Activated naive CD4-positive, alpha-beta T cell treated with anti-CD3 and anti-CD28 coated beads, Interleukin-2, amount 50 U/mL, for 24 hours (primary cell): ENCODE data around the gene COL9A3.

Experiments
- H3K27ac Mint-ChIP-seq: one replicate; pipeline ENCODE4 v1.8.0; 2021; ENCODE audit warnings: mild to moderate bottlenecking, mixed read lengths
- H3K27me3 Mint-ChIP-seq: one replicate; pipeline ENCODE4 v1.8.0; 2021; ENCODE audit warnings: mixed read lengths
- H3K36me3 Mint-ChIP-seq: one replicate; pipeline ENCODE4 v1.8.0; 2021; ENCODE audit warnings: mixed read lengths
- H3K4me1 Mint-ChIP-seq: one replicate; pipeline ENCODE4 v1.8.0; 2021; ENCODE audit warnings: mixed read lengths
- H3K4me3 Mint-ChIP-seq: one replicate; pipeline ENCODE4 v1.8.0; 2021; ENCODE audit warnings: mild to moderate bottlenecking, mixed read lengths
- H3K9me3 Mint-ChIP-seq: one replicate; pipeline ENCODE4 v1.8.0; 2021; ENCODE audit warnings: mixed read lengths

Gene COL9A3

GRCh38 chr20:62830251-62830650, 13.4 kb downstream of the COL9A3 start:
- H3K4me3 Mint-ChIP-seq = no peak overlapping the region
- H3K9me3 Mint-ChIP-seq = no peaks in the 10 kb centered on the region

GRCh38 chr20:62830821-62831220, 14.0 kb downstream of the COL9A3 start:
- Mint-ChIP-seq H3K4me1 (peaks cover 3% of the 10 kb centered on the region), H3K4me3 (no peak overlapping the region), H3K27me3 (no peaks in the 10 kb centered on the region), H3K9me3 (no peaks in the 10 kb centered on the region), H3K36me3 (no peaks in the 10 kb centered on the region), H3K27ac (no peak overlapping the region)

More at GRCh38 chr20:62830251-62830650, 13.4 kb downstream of the COL9A3 start:
- H3K36me3 Mint-ChIP-seq = no peaks in the 10 kb centered on the region
- no peaks in the 10 kb centered on the region for H3K27me3 Mint-ChIP-seq
- H3K27ac Mint-ChIP-seq = no peak overlapping the region
- H3K4me1 Mint-ChIP-seq = peaks cover 3% of the 10 kb centered on the region

- Mint-ChIP-seq H3K36me3 (no peaks in the 10 kb centered on the region), H3K27me3 (no peaks in the 10 kb centered on the region), H3K4me3 (no peak overlapping the region), H3K9me3 (no peaks in the 10 kb centered on the region), H3K27ac (no peak overlapping the region), H3K4me1 (peaks cover 3% of the 10 kb centered on the region)
Measured at GRCh38 chr20:62831361-62831788, 14.5 kb downstream of the COL9A3 start.

DNA sequence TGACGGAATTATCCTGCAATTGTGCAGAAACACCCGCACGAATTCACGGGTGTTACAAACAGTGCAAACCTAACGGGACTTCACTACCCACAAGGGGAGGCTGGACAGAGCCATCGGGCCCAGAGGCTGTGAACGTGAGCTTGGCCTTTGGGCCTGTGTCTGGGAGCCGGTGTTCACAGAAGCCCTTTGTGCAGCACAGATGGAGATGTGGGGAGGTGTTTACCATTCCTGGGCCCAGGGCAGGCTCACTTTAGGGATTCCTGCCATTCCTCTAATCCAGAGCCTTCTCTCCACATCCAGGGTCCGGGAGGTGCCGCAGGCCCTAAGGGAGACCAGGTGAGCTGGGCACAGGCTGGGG, 15.0 kb downstream of the COL9A3 start:
- Mint-ChIP-seq H3K27me3 (no peaks in the 10 kb centered on the region), H3K36me3 (no peaks in the 10 kb centered on the region), H3K9me3 (no peaks in the 10 kb centered on the region), H3K27ac (no peak overlapping the region), H3K4me1 (peaks cover 3% of the 10 kb centered on the region), H3K4me3 (no peak overlapping the region)

- Mint-ChIP-seq H3K27ac (no peak overlapping the region), H3K4me3 (no peak overlapping the region)
Measured at GRCh38 chr20:62832212-62832922, 15.5 kb downstream of the COL9A3 start.

DNA sequence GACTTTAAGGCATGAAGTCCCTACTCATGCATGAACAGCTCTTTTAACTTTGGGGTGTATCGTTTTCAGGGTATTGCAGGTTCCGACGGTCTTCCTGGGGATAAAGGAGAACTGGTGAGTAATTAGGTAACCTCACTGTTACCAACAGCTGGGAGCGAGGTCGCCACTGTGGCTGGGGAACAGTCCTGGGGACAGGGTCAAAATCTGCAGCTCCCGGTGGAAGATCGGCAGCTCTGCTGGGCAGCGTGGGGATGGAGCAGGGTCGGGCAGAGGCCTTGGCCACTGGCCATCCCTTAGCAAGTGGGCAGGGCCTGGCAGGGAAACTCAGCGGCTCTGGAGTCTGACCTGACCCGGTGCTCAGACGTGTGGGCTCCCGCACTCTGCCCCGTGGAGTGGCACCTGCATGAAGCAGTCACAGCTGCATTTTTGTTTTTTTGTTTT, 16.1 kb downstream of the COL9A3 start:
- Mint-ChIP-seq H3K4me1 (peaks cover 3% of the 10 kb centered on the region), H3K27me3 (no peaks in the 10 kb centered on the region), H3K9me3 (no peaks in the 10 kb centered on the region), H3K27ac (no peak overlapping the region), H3K4me3 (no peak overlapping the region), H3K36me3 (no peaks in the 10 kb centered on the region)

More at GRCh38 chr20:62832212-62832922, 15.5 kb downstream of the COL9A3 start:
- H3K4me1 Mint-ChIP-seq = peaks cover 3% of the 10 kb centered on the region
- no peaks in the 10 kb centered on the region for H3K27me3 Mint-ChIP-seq
- H3K9me3 Mint-ChIP-seq = no peaks in the 10 kb centered on the region
- H3K36me3 Mint-ChIP-seq = no peaks in the 10 kb centered on the region

DNA sequence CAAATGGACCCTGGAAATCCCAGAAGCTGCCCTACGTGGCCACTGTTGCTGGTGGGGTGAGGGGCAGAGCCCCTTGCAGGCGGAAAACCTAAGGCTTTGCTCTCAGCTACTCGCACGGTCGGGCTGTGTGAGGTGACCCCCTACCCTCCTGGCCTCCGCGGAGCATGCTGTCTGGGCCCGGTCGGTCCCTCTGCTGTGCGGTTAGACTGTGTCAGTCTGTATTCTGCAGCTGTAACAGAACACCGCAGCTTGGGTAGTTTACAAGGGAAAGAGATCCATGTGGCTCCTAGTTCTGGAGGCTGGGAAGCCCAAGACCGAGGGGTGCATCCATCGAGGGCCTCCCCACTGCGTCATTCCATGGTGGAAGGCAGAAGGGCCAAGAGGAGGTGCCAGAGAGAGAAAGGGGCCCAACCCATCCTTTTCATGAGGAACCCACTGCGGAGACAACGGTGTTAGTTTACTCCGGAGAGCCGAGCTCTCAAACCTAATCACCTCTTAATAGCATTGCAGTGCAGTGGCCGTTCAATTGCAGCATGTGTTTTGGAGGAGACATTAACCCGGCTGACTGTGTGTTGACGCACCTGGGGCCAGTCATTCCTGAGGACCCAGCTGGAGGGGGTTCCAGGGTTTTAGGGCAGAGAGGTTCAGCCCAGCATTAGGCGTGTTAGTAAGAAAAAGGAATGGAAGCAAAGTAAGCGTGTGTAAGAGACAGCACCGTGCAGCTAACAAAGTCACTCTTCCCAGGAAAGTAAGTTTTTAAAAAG, 18.3 kb downstream of the COL9A3 start:
- Mint-ChIP-seq H3K9me3 (no peaks in the 10 kb centered on the region), H3K27ac (no peak overlapping the region), H3K36me3 (no peaks in the 10 kb centered on the region), H3K4me3 (no peak overlapping the region), H3K4me1 (peaks cover 3% of the 10 kb centered on the region), H3K27me3 (no peaks in the 10 kb centered on the region)

DNA sequence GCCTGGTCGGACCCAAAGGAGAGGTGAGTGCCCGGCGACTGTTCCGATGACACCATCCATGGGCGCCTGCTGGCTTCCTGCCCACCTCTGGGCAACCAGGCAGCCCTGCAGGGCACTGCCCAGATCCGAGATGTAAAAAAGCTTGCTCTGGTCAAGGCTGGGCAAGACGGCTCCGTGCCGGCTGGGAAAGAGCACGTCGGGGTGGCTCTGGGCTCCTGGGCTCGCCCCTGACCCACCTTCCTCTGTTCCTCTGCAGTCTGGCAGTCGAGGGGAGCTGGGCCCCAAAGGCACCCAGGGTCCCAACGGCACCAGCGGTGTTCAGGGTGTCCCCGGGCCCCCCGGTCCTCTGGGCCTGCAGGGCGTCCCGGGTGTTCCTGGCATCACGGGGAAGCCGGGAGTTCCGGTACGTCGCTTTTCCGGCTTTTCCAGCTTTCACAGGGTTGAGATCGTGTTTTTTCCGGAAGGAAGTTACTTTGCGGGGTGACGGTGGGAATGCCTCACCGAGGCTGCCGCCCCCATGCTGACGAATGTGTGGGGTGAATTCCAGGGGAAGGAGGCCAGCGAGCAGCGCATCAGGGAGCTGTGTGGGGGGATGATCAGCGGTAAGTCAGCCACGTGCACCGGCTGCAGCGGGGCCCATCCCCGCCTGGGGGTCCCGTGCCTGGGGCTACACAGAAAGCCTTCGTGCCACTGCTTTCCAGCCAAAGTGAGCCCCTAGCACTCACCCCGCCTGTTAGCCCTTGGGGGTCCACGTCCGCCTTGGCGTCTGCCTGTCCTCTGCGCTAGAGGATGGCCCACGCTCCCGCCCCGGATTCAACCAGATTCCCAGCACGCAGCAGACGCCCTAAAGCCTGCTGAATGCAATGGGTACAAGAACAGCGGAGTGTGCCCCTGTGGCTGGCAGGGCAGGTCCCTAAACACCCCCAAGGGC, 19.3 kb downstream of the COL9A3 start:
- Mint-ChIP-seq H3K9me3 (no peaks in the 10 kb centered on the region), H3K4me1 (peaks cover 3% of the 10 kb centered on the region), H3K27me3 (no peaks in the 10 kb centered on the region), H3K27ac (no peak overlapping the region), H3K36me3 (no peaks in the 10 kb centered on the region), H3K4me3 (no peak overlapping the region)

GRCh38 chr20:62836967-62837490, 20.2 kb downstream of the COL9A3 start:
- Mint-ChIP-seq H3K4me3 (no peak overlapping the region), H3K4me1 (no peaks in the 10 kb centered on the region), H3K27ac (no peak overlapping the region), H3K9me3 (no peaks in the 10 kb centered on the region), H3K36me3 (no peaks in the 10 kb centered on the region), H3K27me3 (no peaks in the 10 kb centered on the region)

DNA sequence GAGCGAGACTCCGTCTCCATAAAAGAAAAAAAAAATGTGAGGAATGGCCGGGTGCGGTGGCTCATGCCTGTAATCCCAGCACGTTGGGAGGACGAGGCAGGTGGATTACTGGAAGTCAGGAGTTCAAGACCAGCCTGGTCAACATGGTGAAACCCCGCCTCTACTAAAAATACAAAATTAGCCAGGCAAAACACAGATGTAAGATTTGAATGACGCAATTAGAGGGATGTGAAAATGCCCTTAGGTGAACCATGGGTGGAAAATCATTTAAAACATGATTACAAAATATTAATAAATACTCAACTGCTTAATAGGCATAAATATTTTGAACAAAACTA, 20.9 kb downstream of the COL9A3 start:
- no peaks in the 10 kb centered on the region for H3K27me3 Mint-ChIP-seq
- H3K4me1 Mint-ChIP-seq = no peaks in the 10 kb centered on the region
- no peak overlapping the region for H3K27ac Mint-ChIP-seq
- H3K9me3 Mint-ChIP-seq = no peaks in the 10 kb centered on the region
- H3K36me3 Mint-ChIP-seq = no peaks in the 10 kb centered on the region
- H3K4me3 Mint-ChIP-seq = no peak overlapping the region

DNA sequence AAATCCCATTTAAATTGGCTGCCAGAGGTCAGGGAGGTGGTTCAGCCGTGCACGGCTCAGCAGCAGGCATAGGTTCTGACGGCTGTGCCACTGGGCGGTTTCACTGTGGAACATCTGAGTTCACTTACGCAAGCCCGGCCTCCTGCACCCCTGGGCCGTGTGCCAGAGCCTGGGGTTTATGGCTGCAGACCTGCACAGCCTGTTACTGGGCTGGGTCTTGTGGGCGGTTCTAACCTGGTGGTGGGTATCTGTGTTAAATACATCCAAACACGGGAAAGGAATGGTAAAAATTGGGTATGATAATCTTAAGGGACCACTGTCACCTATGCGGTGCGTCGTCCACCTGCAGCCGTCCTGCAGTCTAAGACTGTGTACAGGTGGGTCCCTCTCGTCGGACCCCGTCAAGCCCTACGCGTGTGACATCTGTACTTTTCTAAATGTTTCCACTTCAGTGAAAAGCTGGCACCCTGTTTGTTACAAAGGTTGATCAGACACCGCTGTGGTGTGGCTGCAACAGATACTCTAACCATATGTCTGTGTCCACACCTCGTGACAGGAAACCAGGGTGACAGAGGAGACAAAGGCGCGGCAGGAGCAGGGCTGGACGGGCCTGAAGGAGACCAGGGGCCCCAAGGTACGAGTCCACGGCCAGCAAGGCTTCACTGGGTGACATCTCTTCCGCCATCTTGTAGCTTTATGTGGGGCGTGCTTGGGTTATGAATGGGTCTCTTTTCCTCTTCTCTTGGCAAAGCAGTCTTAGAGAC, 21.5 kb downstream of the COL9A3 start:
- Mint-ChIP-seq H3K9me3 (no peaks in the 10 kb centered on the region), H3K27ac (no peak overlapping the region), H3K4me1 (no peaks in the 10 kb centered on the region), H3K27me3 (no peaks in the 10 kb centered on the region), H3K36me3 (no peaks in the 10 kb centered on the region), H3K4me3 (no peak overlapping the region)

DNA sequence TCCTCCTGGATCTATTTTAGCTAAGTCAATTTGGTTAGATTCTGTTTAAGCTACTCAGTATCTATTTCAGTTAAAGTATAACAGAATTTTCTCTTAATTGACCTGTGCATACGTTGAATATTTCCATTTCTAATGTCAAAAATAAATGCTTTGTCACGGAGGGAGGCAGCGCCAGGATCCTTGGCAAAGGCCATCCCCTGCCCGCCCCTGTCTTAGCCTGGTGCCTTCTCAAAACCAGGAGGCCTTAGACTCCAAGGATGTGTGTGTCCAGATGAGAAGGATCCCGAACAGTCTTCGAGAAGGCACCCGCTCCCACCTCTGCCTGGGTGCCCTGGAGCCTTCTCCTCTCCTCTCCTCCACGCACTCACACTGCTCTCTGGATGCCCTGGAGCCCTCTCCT, 22.4 kb downstream of the COL9A3 start:
- Mint-ChIP-seq H3K4me1 (no peaks in the 10 kb centered on the region), H3K4me3 (no peak overlapping the region), H3K9me3 (no peaks in the 10 kb centered on the region), H3K27me3 (no peaks in the 10 kb centered on the region), H3K27ac (no peak overlapping the region), H3K36me3 (peaks cover 2% of the 10 kb centered on the region)

DNA sequence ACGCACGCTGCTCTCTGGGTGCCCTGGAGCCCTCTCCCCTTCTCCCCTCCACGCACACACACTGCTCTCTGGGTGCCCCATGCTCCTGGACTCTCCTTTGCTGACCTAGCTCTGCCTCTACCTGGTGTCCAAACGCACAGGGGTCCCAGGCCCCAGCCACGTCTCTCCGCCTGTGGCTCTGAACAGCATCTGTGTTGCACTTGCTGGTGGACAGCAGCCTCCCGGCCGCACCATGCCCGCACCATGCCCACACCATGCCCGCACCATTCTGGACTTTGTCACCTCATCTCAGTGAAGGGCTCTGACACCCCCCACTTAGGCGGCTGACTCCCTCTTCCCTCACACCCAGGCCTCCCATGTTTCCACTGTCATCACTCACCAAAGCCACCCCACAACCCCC, 23.0 kb downstream of the COL9A3 start:
- peaks cover 2% of the 10 kb centered on the region for H3K36me3 Mint-ChIP-seq
- H3K27me3 Mint-ChIP-seq = no peaks in the 10 kb centered on the region
- no peaks in the 10 kb centered on the region for H3K9me3 Mint-ChIP-seq
- H3K27ac Mint-ChIP-seq = no peak overlapping the region
- H3K4me1 Mint-ChIP-seq = no peaks in the 10 kb centered on the region
- no peak overlapping the region for H3K4me3 Mint-ChIP-seq

DNA sequence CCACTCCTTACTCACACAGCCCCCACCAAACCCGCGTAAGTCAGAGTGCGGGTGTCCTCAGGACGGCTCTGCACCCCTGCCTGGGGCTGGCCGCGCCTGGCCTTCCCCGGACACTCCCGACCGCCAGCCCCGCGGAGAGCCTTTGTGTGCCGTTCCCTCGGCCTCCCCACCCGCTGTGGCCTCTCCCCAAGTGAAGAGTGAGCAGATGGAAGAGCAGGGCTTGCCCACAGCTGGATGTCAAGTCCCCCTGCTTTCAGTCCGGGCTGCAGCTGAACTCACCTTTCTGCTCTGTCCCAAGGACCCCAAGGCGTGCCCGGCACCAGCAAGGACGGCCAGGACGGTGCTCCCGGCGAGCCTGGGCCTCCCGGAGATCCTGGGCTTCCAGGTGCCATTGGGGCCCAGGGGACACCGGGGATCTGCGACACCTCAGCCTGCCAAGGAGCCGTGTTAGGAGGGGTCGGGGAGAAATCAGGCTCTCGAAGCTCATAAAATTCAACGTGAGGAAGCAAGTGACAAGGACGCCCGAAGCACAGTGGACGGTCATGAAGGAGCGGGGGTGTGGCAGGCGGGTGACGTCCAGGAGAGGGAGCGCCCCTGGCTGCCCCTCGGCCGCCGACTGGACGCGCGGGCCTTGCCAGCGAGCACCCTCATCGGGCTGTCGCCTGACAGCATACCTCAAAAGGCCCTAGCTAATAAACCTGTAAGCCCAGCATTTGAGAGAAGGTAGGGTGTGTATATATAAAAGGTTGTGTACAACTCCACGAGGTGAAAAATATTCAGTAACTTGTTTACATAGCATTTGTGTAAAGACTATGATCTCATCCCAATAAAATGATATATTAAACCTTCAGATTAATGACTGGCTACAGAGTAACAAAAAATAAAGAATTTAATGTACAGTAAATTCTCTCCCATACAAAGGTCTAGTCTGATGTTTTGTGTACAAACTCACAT, 23.7 kb downstream of the COL9A3 start:
- Mint-ChIP-seq H3K36me3 (peaks cover 2% of the 10 kb centered on the region), H3K4me3 (no peak overlapping the region), H3K27ac (no peak overlapping the region), H3K4me1 (no peaks in the 10 kb centered on the region), H3K27me3 (no peaks in the 10 kb centered on the region), H3K9me3 (no peaks in the 10 kb centered on the region)
